HG03139 (cell line): ENCODE results near the gene SCAMP2.

Experiments used
- ATAC-seq: cut with Tn5 transposase; IDR thresholded peaks from one replicate; pipeline ENCODE4 v1.9.1; 2021; ENCODE audit not compliant: unreplicated experiment

The SCAMP2 gene

DNA sequence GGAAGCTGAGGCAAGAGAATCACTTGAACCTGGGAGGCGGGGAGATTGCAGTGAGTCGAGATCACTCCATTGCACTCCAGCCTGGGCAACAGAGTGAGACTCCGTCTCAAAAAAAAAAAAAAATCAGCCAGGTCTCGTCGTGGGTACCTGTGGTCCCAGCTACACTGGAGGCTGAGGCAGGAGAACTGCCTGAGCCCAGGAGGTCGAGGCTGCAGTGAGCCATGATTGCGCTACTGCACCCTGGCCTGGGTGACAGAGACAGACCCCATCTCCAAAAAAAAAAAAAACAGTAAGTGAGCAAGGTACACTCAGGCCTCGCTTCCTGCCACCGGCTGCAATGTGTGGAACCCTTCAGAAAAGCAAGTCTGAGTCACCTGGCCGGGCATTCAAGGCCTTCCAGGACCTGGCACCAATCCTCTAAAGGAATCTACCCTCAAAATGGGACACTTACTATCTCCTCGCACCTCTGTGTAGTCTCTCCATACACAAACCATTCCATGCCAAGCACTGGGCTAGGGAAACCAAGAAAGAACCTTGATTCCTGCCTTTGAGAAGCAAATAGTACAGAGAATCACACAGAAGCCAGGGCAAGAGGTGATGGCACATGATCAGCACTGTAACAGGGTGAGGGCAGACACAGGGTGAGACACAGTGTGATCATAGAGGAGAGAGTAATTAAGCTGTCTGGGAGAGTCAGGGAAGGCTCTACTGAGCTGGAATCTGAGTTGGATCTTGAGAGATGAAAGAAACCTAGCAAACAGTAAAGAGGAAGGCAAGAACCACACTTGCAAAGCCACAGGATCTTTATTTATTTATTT lies 9.7 kb downstream of the SCAMP2 start:
- no peak for ATAC-seq

DNA sequence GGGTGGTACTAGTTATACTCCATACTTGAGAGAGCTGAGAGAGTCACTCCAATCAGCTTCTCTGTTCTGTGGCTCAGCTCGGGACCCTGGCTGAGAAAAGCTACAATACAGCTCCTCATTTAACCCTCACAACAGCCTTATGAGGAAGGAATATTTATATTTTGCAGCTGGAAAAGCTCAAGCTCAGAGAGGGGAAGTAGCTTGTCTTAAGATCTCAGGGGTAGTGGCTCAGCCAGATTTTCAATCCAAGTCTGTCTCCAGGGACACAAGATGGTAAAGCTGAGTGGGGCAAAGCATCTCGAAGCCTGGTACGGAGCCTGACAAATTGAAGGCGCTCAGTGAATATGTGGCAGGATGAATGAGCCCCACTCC lies 14.8 kb downstream of the SCAMP2 start:
- no peak for ATAC-seq

DNA sequence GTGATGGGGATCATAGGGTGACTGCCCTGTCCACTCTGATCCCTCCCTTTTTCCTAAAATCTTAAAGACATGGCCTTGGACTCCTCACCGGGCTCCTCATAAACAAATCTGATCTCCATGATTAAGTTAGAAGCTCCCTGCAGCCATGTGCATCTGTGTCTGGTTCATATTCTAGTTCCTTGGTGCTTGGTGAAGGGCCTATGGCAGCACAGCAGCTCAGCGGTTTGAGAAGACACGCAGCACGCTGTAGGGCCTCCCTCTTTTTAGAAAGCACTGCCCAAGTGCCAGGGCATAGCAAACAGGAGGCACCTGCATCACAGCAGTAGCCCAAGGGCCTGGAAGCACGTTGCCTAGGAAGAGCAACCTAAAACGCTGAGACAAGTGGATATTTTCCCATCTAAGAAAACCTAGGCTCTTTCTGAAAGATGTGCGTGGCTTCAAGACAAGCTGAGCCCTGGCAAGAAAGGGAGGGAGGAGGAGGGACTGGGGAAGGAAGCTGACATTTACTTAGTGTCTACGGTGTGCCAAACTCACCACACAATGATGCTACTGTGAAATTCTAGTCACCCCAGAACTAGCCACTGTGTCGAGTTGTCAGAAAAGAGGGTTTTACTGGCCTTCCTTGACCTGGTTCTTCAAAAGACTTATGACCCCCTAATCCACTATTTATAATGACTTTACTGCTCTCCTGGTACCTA lies 15.3 kb downstream of the SCAMP2 start:
- ATAC-seq: peak; percentile 11

GRCh38 chr15:74857082-74857655 lies 16.0 kb downstream of the SCAMP2 start:
- ATAC-seq: peak; percentile 80

- no peak for ATAC-seq
These were observed 16.6 kb downstream of the SCAMP2 start for GRCh38 chr15:74856537-74856936.

GRCh38 chr15:74855857-74856256 lies 17.3 kb downstream of the SCAMP2 start:
- ATAC-seq: no peak

DNA sequence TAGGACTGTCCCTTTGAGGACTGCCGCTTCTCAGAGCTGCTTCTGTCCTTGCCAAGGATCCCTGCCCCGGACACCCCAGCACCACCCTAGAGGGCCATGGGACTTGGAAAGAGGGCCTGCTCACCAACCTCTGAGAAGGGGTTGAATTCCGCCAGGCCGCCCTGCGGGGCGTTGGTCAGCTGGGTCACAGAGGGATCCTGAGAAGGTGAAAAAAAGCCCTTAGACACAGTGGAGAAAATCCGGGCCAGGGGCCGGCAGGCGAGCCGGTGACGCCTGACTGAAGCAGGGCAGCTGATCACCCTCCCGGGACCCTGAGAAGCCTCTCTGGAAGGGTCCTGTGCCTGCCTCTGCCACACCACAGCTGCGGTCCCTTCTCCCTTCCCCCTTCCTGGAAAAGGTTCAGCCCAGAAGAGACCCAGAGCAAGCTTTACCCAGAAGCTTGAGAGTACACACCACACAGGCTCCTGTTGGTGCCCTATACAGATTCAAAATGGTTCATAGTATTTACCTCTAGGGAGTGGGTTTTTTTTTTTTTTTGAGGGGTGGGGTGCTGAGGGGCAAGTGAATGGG lies 18.6 kb downstream of the SCAMP2 start:
- ATAC-seq: no peak

GRCh38 chr15:74851960-74852359 lies 21.2 kb downstream of the SCAMP2 start:
- no peak for ATAC-seq

- ATAC-seq: no peak
These were observed 22.8 kb downstream of the SCAMP2 start for GRCh38 chr15:74850393-74850792.

DNA sequence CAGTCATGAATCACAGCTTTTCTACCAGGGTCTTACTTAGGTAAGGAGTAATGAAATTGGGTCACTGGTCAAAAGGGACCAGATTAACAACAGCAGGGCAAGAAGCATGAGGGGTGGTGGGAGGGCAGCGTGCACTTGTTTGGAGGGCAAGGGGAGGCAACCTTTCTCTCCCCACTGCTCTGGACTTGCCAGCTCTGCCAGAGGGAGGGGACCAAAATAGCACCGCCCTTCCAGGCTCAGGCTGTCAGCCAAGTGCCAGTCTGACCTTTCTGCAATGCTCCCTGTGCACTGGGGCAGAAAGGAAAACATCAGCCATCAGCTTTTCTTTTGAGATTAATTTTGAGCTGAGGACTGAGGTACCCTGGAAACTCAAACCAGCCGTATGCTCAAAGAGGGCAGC lies 25.7 kb downstream of the SCAMP2 start:
- ATAC-seq: no peak

GRCh38 chr15:74845581-74845980 lies 27.6 kb downstream of the SCAMP2 start:
- ATAC-seq: no peak

DNA sequence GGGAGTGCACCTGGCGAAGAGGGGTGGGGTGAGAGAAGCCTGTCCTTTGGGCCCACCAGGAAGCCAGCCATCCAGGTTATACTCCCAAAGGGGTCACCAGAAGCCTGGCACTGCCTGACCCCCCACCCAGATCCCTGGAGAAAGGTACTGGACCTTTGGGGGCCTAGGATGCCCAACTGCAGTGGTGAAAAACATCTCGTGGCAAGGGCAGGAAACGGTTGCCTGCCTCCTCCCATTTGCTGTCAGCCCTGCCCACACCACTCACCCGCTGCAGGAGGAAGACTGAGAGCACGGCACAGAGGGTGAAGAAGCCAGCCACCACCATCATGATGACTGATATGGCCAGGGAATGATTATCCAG lies 28.0 kb downstream of the SCAMP2 start:
- no peak for ATAC-seq

DNA sequence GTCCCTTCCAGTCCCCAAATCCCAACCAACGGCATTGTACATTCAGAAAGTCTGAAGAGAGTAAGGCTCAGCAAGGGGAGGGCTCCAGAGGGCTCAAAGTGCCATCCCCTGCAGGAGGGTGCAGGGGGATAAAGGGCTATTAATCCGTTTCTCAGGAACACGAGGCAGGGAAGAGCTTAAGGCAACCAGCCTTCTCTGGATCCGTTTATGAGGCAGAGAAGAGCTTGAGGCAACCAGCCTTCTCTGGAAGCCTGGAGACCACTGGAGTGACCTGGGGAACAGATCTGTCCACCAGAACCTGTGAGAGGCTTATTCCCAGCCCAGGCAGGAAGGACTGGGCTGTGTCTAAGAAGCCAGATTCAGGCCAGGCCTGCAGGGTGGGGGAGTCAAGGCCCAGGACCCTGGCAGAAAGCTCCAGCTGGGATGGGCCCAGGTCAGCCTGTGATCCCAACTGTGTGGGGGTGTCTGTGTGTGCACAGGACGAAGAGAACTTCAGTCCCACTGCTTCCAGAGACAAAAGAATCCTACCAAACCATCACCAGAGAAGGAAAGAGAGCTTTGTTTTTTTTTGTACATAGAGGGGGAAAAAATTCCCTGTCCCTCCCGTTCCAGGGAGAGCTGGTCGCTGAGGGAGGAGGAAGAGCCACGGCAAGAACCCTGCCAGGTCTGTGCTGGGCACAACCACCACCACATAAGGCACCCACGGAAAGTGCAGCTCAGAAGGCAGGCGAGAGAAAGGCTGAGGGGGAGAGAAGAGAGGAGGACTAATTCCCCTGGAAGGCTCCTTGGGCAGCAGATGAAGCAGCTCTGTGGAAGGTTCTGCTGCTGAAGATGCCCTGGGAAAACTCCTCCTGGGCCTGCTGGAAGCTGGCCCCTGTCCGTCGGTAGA lies 28.6 kb downstream of the SCAMP2 start:
- ATAC-seq: no peak

DNA sequence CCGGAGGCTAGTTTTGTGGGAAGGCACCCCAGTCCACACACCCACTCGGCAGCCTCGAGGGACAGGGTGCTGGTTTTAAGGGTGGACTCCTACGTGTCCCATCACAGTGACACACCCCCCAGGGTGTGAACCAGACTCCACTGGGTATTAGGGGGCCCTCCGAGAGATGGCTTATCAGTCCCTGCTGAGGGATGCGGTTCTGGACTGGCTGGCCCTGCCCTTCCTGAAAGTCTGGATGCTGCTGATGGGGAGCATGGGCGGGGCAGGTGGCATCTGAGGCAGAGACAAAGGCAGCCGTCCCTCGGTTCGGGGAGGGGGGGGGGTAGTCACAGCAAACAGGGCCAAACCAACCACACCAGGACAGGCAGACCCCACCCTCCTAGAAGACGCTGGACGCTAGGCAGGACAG lies 29.3 kb downstream of the SCAMP2 start:
- ATAC-seq: no peak

DNA sequence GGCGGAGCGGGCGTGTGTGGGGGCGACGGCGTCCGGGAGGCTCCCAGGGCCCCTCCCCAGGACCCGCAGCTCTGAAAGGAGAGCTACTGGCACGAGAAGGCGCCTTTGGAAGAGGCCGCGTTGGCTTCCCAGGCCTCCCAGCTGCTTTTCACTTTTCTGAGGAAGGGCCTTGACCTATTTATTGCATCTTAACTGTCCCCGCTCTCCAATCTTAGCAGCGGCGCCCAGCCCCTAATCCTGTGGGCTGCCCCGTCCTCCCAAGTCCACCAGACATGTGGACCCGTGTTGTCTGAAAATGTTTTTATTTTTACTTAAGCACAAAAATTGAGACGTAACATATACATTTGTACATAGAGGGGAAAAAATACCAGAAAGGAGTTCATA lies 29.7 kb downstream of the SCAMP2 start:
- no peak for ATAC-seq

DNA sequence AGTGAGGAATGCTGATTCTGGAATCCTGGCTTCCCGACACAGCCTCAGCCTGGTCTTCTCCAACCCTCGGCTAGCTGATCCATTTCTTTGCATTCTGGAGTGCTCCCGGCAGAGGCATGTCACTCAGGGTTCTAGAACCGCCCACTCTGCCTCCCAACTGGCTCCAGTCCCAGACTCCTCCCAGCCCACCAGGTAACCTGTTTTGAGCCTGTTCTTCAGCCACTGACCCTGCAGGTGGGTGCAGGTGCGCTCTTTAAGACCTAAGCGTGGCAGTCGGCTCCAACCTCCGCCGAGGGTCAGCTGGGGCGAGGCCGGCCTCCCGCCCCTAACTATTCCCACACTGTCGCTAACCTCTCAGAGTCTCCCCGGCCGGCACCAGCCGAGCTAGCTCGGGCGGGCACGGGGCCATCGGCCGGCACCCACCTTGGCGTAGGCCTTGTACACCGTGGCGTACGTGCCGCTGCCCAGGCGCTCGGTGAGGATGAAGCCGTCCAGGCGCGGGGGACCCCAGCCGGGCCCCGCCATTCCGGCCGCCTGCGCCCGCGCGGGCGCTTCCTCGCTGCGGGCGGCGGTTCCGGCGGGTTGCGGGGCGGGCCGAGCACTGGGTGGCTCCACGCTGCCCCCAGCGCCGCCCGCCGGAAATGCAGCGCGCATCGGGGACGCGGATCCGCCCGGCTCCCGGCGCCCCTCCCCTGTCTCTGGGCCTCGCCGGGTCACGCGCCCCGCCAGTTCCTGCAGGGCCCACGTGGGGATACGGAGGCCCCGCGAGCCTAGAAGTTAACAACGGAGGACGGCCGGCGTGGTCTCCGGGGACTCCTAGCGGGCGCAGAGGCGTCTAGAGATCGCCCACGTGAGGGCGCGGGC lies 30.4 kb downstream of the SCAMP2 start, which contains the start of gene ULK3:
Gene ULK3 (minus strand): TSS at position 576 of the 864 bp plus-strand sequence. CDS start 51 bp downstream, at position 525.
- peak; percentile 78 for ATAC-seq

DNA sequence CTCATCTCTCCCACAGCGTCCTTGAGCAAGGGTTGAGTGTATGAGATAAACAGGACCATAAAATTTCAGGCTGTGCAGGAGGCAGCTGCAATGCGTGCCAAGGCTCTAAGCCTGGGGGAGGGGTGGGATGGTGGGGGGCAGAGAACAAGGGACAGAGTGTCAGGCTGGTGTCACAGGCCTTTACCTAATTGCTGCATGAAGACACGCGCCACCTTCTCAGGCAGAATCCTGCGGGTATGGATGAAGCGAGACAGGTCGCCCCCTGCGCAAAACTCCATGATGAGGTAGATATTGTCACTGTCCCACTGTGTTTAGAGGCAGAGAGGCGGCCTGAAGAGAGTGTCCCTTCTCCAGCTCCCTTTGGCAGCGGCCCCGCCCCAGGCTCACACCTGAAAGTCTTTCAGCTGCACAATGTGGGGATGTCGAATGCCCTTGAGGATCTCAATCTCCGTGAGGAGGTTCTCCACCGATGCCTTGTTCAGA lies 31.2 kb downstream of the SCAMP2 start:
- no peak for ATAC-seq

GRCh38 chr15:74840851-74841775 lies 32.1 kb downstream of the SCAMP2 start:
- ATAC-seq: no peak
